ENCODE data around the gene SLC24A3.
A peak's percentile ranks its signal among the peaks of the same experiment; 100 is the strongest.
"Not testable (repeated sequence)": the region's sequence is repeated elsewhere in the genome, so short reads cannot be mapped to it uniquely, and the experiment has no call there.

Gene SLC24A3

GRCh38 chr20:19746396-19746795 lies 534.0 kb downstream of the SLC24A3 start:
- no peak overlapping the region for H3K4me3 ChIP-seq

GRCh38 chr20:19747903-19748302 lies 535.5 kb downstream of the SLC24A3 start:
- no peaks in the 10 kb centered on the region for H3K36me3 ChIP-seq (ENCODE audit: insufficient read depth, low read length)
- no peak overlapping the region for H3K27ac ChIP-seq
- no peak overlapping the region for H3K4me3 ChIP-seq
- H3K9ac ChIP-seq (ENCODE audit: insufficient read length) = no peak overlapping the region
- no peak for TF ChIP-seq POLR2AphosphoS5 (IDR thresholded peaks at IDR 0.05; ENCODE audit: borderline replicate concordance, low read depth, low read length)
- TF ChIP-seq FOXP2 (optimal IDR thresholded peaks at IDR 0.05; ENCODE audit: control extremely low read depth, extremely low read length, insufficient read depth) = no peak
- TF ChIP-seq EZH2 (IDR thresholded peaks at IDR 0.05) = no peak
- H3K9me3 ChIP-seq (ENCODE audit: low read depth, low read length) = peaks cover 7% of the 10 kb centered on the region; the same call in 1 of the 2 replicates
- no peak for DNase-seq (ENCODE audit: low read depth, low spot score)

More at GRCh38 chr20:19746396-19746795, 534.0 kb downstream of the SLC24A3 start:
- Histone ChIP-seq H3K27ac (no peak overlapping the region), H3K9me3 (ENCODE audit: low read depth, low read length) (peaks cover 7% of the 10 kb centered on the region; the same call in 1 of the 2 replicates), H3K9ac (ENCODE audit: insufficient read length) (no peak overlapping the region), H3K36me3 (ENCODE audit: insufficient read depth, low read length) (no peaks in the 10 kb centered on the region)
- TF ChIP-seq FOXP2 (optimal IDR thresholded peaks at IDR 0.05; ENCODE audit: control extremely low read depth, extremely low read length, insufficient read depth) (no peak), POLR2AphosphoS5 (IDR thresholded peaks at IDR 0.05; ENCODE audit: borderline replicate concordance, low read depth, low read length) (no peak), EZH2 (IDR thresholded peaks at IDR 0.05) (no peak)
- DNase-seq (ENCODE audit: low read depth, low spot score) = no peak

GRCh38 chr20:19748681-19749080 lies 536.2 kb downstream of the SLC24A3 start:
- H3K27ac ChIP-seq = no peak overlapping the region
- no peak overlapping the region for H3K9ac ChIP-seq (ENCODE audit: insufficient read length)
- DNase-seq (ENCODE audit: low read depth, low spot score) = no peak
- no peak for TF ChIP-seq FOXP2 (optimal IDR thresholded peaks at IDR 0.05; ENCODE audit: control extremely low read depth, extremely low read length, insufficient read depth)
- TF ChIP-seq EZH2 (IDR thresholded peaks at IDR 0.05) = no peak
- TF ChIP-seq POLR2AphosphoS5 (IDR thresholded peaks at IDR 0.05; ENCODE audit: borderline replicate concordance, low read depth, low read length) = no peak
- peaks cover 7% of the 10 kb centered on the region; the same call in 1 of the 2 replicates for H3K9me3 ChIP-seq (ENCODE audit: low read depth, low read length)
- H3K36me3 ChIP-seq (ENCODE audit: insufficient read depth, low read length) = no peaks in the 10 kb centered on the region
- H3K4me3 ChIP-seq = no peak overlapping the region

- no peaks in the 10 kb centered on the region for H3K36me3 ChIP-seq (ENCODE audit: insufficient read depth, low read length)
- DNase-seq (ENCODE audit: low read depth, low spot score) = peak; percentile 81
- peak overlapping the region; percentile 21 for H3K4me3 ChIP-seq
- TF ChIP-seq POLR2AphosphoS5 (IDR thresholded peaks at IDR 0.05; ENCODE audit: borderline replicate concordance, low read depth, low read length) (peak; percentile 24; the same call in 1 of the 2 replicates), EZH2 (IDR thresholded peaks at IDR 0.05) (no peak), FOXP2 (optimal IDR thresholded peaks at IDR 0.05; ENCODE audit: control extremely low read depth, extremely low read length, insufficient read depth) (no peak)
- H3K27ac ChIP-seq = no peak overlapping the region
- H3K9me3 ChIP-seq (ENCODE audit: low read depth, low read length) = peaks cover 7% of the 10 kb centered on the region; the same call in 1 of the 2 replicates
- no peak overlapping the region for H3K9ac ChIP-seq (ENCODE audit: insufficient read length)
Measured at GRCh38 chr20:19749618-19750071, 537.2 kb downstream of the SLC24A3 start.

GRCh38 chr20:19750101-19750606 lies 537.7 kb downstream of the SLC24A3 start:
- H3K27ac ChIP-seq = peak overlapping the region; percentile 57; the same call in 1 of the 2 replicates
- no peaks in the 10 kb centered on the region for H3K36me3 ChIP-seq (ENCODE audit: insufficient read depth, low read length)
- no peak overlapping the region for H3K9ac ChIP-seq (ENCODE audit: insufficient read length)
- DNase-seq (ENCODE audit: low read depth, low spot score) = no peak
- peak overlapping the region; percentile 17; the same call in 1 of the 2 replicates for H3K4me3 ChIP-seq
- H3K9me3 ChIP-seq (ENCODE audit: low read depth, low read length) = peaks cover 7% of the 10 kb centered on the region; the same call in 1 of the 2 replicates
- TF ChIP-seq FOXP2 (optimal IDR thresholded peaks at IDR 0.05; ENCODE audit: control extremely low read depth, extremely low read length, insufficient read depth) (no peak), EZH2 (IDR thresholded peaks at IDR 0.05) (no peak), POLR2AphosphoS5 (IDR thresholded peaks at IDR 0.05; ENCODE audit: borderline replicate concordance, low read depth, low read length) (no peak)

GRCh38 chr20:19750907-19751636 lies 538.6 kb downstream of the SLC24A3 start:
- Histone ChIP-seq H3K9ac (ENCODE audit: insufficient read length) (no peak overlapping the region), H3K36me3 (ENCODE audit: insufficient read depth, low read length) (no peaks in the 10 kb centered on the region), H3K4me3 (no peak overlapping the region), H3K9me3 (ENCODE audit: low read depth, low read length) (no peaks in the 10 kb centered on the region), H3K27ac (no peak overlapping the region)
- DNase-seq (ENCODE audit: low read depth, low spot score) = no peak
- TF ChIP-seq FOXP2 (optimal IDR thresholded peaks at IDR 0.05; ENCODE audit: control extremely low read depth, extremely low read length, insufficient read depth) (no peak), EZH2 (IDR thresholded peaks at IDR 0.05) (no peak), POLR2AphosphoS5 (IDR thresholded peaks at IDR 0.05; ENCODE audit: borderline replicate concordance, low read depth, low read length) (no peak)

- H3K9me3 ChIP-seq (ENCODE audit: low read depth, low read length); H3K36me3 ChIP-seq (ENCODE audit: insufficient read depth, low read length); H3K4me3 ChIP-seq; H3K27ac ChIP-seq; DNase-seq (ENCODE audit: low read depth, low spot score); H3K9ac ChIP-seq (ENCODE audit: insufficient read length): not testable (repeated sequence)
Measured at GRCh38 chr20:19754201-19754600, 541.8 kb downstream of the SLC24A3 start.

- Histone ChIP-seq H3K9ac (ENCODE audit: insufficient read length) (peak overlapping the region; percentile 71), H3K9me3 (ENCODE audit: low read depth, low read length) (no peaks in the 10 kb centered on the region), H3K36me3 (ENCODE audit: insufficient read depth, low read length) (no peaks in the 10 kb centered on the region), H3K4me3 (peak overlapping the region; percentile 84), H3K27ac (peak overlapping the region; percentile 67; the same call in 1 of the 2 replicates)
- DNase-seq (ENCODE audit: low read depth, low spot score) = no peak
- TF ChIP-seq FOXP2 (optimal IDR thresholded peaks at IDR 0.05; ENCODE audit: control extremely low read depth, extremely low read length, insufficient read depth) (no peak), POLR2AphosphoS5 (IDR thresholded peaks at IDR 0.05; ENCODE audit: borderline replicate concordance, low read depth, low read length) (no peak), EZH2 (IDR thresholded peaks at IDR 0.05) (no peak)
Measured at GRCh38 chr20:19756761-19757486, 544.5 kb downstream of the SLC24A3 start.
